ENCODE measurements around the gene RPL27. TPM values are rescaled to one million over a fixed set of nuclear protein-coding genes. Genes with fewer than 3 reads are reported as not detected.

RPL27 gene
- total and polyA plus RNA-seq, 2 of the 13 experiments (the other 11 are each of a cell fraction or from before 2014, with no cell fraction given): 1,585 to 5,840 TPM

DNA sequence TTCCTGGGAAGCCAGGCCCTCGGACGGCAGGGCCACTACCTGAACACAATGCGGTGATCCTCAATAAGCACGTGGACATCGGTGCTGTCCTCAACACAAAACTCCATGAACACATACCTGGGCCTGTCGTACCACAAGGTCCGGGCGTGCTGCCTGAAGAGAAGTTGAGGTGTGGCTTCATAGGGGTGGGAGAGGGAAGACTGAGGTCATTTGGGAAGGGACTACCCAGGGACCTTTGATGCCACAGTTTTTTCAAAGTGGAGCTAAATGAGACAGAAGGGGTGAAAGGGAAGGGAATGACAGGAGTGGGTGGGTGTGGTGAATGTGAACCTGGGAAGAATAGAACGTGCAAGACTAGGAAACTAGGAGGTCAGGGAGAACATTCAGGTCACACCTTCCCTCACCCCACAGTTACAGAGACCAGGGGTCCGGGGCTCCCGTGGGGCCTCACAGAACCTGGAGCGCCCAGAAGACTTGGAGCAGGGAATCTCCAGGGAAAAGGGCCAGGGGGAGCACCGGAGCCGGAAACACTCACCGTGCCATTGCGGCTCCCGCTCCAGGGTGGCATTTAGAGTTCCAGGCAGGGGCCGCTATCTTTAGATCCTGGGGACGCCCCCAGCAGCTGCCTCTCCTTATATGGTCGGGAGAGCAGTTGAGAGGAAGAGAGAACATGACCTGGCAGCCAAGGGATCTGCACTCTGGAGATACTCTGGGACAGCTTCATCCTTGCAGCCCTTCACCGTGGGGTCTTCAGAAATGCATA, 18.5 kb upstream of the RPL27 start, which contains the start of gene PTGES3L (continued):
- TF ChIP-seq ZNF343 (CRISPR knock-in tag; IDR thresholded peaks at IDR 0.05) (no peak), ZFP82 (CRISPR knock-in tag; IDR thresholded peaks at IDR 0.05; ENCODE audit: borderline replicate concordance) (0 out of 2 replicates have a peak, but pooled peaks have one; percentile 1), ATAD3A (CRISPR knock-in tag; IDR thresholded peaks at IDR 0.05) (no peak), EED (CRISPR knock-in tag; IDR thresholded peaks at IDR 0.05) (no peak), ELF1 (CRISPR knock-in tag; IDR thresholded peaks at IDR 0.05) (no peak), MIER3 (CRISPR knock-in tag; IDR thresholded peaks at IDR 0.05; ENCODE audit: borderline replicate concordance) (no peak), FOXJ3 (CRISPR knock-in tag; IDR thresholded peaks at IDR 0.05; ENCODE audit: borderline replicate concordance) (0 out of 2 replicates have a peak, but pooled peaks have one; percentile 51), ZBTB7B (CRISPR knock-in tag; IDR thresholded peaks at IDR 0.05) (no peak; the same call in 1 of the 2 replicates), GTF3A (CRISPR knock-in tag; conservative IDR thresholded peaks at IDR 0.05) (no peak), ZZZ3 (CRISPR knock-in tag; IDR thresholded peaks at IDR 0.05; ENCODE audit: borderline replicate concordance) (no peak), RFXAP (CRISPR knock-in tag; IDR thresholded peaks at IDR 0.05; ENCODE audit: borderline replicate concordance) (0 out of 2 replicates have a peak, but pooled peaks have one; percentile 4), MTA3 (CRISPR knock-in tag; IDR thresholded peaks at IDR 0.05) (no peak), GLI4 (CRISPR knock-in tag; IDR thresholded peaks at IDR 0.05; ENCODE audit: borderline replicate concordance) (no peak), ZNF883 (CRISPR knock-in tag; IDR thresholded peaks at IDR 0.05; ENCODE audit: not compliant biosample characterization) (no peak), ZNF234 (CRISPR knock-in tag; conservative IDR thresholded peaks at IDR 0.05) (no peak), CC2D1A (CRISPR knock-in tag; IDR thresholded peaks at IDR 0.05) (no peak), KDM5A (IDR thresholded peaks at IDR 0.05; ENCODE audit: borderline replicate concordance, low read length) (no peak), ESRRA (CRISPR knock-in tag; IDR thresholded peaks at IDR 0.05; ENCODE audit: low read depth) (0 out of 2 replicates have a peak, but pooled peaks have one; percentile 9), ZFP36L2 (CRISPR knock-in tag; IDR thresholded peaks at IDR 0.05) (no peak), ZFY (CRISPR knock-in tag; IDR thresholded peaks at IDR 0.05) (no peak), XRCC5 (optimal IDR thresholded peaks at IDR 0.05; ENCODE audit: low read length) (peak; percentile 4)
- TF ChIP-seq, protein P1, sequence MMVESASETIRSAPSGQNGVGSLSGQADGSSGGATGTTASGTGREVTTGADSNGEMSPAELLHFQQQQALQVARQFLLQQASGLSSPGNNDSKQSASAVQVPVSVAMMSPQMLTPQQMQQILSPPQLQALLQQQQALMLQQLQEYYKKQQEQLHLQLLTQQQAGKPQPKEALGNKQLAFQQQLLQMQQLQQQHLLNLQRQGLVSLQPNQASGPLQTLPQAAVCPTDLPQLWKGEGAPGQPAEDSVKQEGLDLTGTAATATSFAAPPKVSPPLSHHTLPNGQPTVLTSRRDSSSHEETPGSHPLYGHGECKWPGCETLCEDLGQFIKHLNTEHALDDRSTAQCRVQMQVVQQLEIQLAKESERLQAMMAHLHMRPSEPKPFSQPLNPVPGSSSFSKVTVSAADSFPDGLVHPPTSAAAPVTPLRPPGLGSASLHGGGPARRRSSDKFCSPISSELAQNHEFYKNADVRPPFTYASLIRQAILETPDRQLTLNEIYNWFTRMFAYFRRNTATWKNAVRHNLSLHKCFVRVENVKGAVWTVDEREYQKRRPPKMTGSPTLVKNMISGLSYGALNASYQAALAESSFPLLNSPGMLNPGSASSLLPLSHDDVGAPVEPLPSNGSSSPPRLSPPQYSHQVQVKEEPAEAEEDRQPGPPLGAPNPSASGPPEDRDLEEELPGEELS (CRISPR knock-in tag; IDR thresholded peaks at IDR 0.05): peak; percentile 6; the same call in 1 of the 2 replicates
- TF ChIP-seq, protein P2, sequence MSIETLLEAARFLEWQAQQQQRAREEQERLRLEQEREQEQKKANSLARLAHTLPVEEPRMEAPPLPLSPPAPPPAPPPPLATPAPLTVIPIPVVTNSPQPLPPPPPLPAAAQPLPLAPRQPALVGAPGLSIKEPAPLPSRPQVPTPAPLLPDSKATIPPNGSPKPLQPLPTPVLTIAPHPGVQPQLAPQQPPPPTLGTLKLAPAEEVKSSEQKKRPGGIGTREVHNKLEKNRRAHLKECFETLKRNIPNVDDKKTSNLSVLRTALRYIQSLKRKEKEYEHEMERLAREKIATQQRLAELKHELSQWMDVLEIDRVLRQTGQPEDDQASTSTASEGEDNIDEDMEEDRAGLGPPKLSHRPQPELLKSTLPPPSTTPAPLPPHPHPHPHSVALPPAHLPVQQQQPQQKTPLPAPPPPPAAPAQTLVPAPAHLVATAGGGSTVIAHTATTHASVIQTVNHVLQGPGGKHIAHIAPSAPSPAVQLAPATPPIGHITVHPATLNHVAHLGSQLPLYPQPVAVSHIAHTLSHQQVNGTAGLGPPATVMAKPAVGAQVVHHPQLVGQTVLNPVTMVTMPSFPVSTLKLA (IDR thresholded peaks at IDR 0.05): no peak; the same call in 1 of the 2 replicates
- TF ChIP-seq, protein P3, sequence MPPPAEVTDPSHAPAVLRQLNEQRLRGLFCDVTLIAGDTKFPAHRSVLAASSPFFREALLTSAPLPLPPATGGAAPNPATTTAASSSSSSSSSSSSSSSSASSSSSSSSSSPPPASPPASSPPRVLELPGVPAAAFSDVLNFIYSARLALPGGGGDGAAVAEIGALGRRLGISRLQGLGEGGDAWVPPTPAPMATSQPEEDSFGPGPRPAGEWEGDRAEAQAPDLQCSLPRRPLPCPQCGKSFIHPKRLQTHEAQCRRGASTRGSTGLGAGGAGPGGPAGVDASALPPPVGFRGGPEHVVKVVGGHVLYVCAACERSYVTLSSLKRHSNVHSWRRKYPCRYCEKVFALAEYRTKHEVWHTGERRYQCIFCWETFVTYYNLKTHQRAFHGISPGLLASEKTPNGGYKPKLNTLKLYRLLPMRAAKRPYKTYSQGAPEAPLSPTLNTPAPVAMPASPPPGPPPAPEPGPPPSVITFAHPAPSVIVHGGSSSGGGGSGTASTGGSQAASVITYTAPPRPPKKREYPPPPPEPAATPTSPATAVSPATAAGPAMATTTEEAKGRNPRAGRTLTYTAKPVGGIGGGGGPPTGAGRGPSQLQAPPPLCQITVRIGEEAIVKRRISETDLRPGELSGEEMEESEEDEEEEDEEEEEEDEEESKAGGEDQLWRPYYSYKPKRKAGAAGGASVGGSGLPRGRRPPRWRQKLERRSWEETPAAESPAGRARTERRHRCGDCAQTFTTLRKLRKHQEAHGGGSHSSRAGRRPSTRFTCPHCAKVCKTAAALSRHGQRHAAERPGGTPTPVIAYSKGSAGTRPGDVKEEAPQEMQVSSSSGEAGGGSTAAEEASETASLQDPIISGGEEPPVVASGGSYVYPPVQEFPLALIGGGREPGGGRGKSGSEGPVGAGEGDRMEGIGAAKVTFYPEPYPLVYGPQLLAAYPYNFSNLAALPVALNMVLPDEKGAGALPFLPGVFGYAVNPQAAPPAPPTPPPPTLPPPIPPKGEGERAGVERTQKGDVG (CRISPR knock-in tag; IDR thresholded peaks at IDR 0.05; ENCODE audit: borderline replicate concordance): no peak

Measured in HepG2 (cell line).